Measurements from ENCODE around the gene GAPVD1.

- TF ChIP-seq CTCF (IDR thresholded peaks at IDR 0.05) = no peak
- no peak for TF ChIP-seq POLR2A (IDR thresholded peaks at IDR 0.05)
These were observed 145.1 kb downstream of the GAPVD1 start for GRCh38 chr9:125406810-125407087.

Measured in ovary (tissue), 3 donors.